ENCODE results near the gene ALK.
A peak's percentile ranks its signal among the peaks of the same experiment; 100 is the strongest.
"Not testable (repeated sequence)": the region's sequence is repeated elsewhere in the genome, so short reads cannot be mapped to it uniquely, and the experiment has no call there.

The ALK gene

GRCh38 chr2:29751390-29751789 lies 170.0 kb downstream of the ALK start:
- no peak for DNase-seq (ENCODE audit: extremely low read depth, low read depth)

GRCh38 chr2:29750463-29750862 lies 170.9 kb downstream of the ALK start:
- not testable (repeated sequence) for DNase-seq (ENCODE audit: extremely low read depth, low read depth)

More at GRCh38 chr2:29751390-29751789, 170.0 kb downstream of the ALK start:
- TF ChIP-seq CTCF (IDR thresholded peaks at IDR 0.05; ENCODE audit: low read depth, low read length): no peak

DNA sequence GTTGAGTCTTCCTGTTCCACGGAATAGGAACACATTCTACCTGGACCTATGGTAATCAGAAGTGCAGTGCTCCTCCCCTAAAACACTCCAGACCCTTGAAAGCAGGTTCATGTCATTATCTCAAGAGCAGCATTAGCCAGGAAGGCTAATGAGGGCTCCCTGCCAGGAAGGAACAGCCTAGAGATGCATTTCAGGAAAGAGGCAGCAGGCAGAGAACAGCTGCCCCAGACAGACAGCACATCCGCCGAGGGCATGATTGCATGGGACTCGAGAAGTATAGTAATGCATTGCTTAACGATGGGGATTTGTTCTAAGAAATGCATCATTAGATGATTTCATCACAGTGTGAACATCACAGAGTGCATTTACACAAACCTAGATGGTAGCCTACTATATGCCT lies 171.5 kb downstream of the ALK start:
- DNase-seq (ENCODE audit: extremely low read depth, low read depth): no peak
- no peak for TF ChIP-seq CTCF (IDR thresholded peaks at IDR 0.05; ENCODE audit: low read depth, low read length)

DNA sequence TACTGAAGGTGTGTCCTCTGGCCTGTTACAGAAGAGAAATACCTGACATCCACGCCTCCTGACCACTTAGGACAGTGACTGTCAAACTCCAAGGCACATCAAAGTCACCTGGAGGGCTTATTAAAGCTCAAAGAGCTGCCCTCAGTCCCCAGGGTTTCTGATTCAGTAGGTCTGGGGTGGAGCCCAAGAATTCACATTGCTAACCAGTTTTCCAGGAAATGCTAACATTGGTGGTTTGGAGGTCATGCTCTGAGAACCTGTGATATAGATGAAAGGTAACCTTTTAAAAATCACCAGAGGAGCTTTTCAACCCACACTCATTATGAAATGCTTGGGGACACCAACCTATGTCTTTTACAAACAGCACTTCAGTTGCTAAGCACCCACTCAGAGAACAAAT lies 172.3 kb downstream of the ALK start:
- TF ChIP-seq CTCF (IDR thresholded peaks at IDR 0.05; ENCODE audit: low read depth, low read length): no peak
- no peak for DNase-seq (ENCODE audit: extremely low read depth, low read depth)

DNA sequence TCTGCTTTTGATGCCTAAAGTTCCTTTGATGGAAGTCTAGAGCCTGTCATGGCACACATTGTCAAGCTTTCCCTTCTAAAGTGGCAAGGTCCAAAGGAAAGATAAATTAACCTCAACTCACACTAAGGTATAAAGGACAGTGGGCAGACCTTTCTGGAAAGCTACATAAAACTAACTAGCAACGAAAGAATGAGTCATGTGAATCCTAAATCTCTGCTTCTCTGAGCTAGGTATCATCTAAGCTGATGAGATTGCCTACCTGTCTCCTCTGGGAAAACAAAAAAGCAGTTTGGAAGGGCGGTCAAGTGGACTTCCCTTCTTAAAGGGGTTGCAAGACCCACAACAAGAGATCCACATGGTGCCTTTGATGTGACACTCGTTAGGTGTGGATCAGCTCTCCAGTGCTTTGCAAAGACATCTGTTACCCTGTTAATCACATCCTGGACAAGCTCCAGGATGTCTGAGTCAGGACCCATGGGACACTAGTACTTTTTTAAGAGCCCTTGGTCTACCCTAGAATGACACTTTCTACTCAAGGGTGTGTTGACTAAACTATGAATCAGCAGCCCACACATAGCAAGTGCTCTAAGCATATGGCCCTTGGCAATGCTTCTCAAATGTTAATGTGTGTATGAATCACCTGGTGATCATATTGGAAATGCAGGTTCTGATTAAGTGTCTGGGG lies 173.5 kb downstream of the ALK start:
- no peak for TF ChIP-seq CTCF (IDR thresholded peaks at IDR 0.05; ENCODE audit: low read depth, low read length)
- peak; percentile 40 for DNase-seq (ENCODE audit: extremely low read depth, low read depth)

GRCh38 chr2:29744976-29745375 lies 176.4 kb downstream of the ALK start:
- DNase-seq (ENCODE audit: extremely low read depth, low read depth): no peak
- TF ChIP-seq CTCF (IDR thresholded peaks at IDR 0.05; ENCODE audit: low read depth, low read length): no peak

- no peak for TF ChIP-seq CTCF (IDR thresholded peaks at IDR 0.05; ENCODE audit: low read depth, low read length)
- no peak for DNase-seq (ENCODE audit: extremely low read depth, low read depth)
Measured at GRCh38 chr2:29743516-29743915, 177.9 kb downstream of the ALK start.

DNA sequence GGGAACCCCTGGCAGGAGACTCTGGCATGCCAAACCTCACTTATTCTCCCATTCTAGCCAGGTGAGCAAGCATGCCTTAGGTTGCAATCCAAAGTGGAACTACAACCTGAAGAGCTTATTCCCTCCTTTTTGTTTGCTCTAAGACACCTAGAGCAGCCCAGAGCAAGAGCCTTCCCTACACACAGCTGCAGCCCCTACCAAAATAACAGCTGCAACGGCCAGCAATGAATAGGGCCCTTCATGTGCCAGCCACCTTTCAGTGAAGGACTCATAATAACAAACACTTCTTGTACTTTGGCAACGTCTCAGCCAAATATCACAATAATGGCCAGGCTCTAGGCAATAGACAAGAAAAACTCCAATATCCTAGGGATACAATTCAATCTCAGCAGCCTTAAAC lies 178.7 kb downstream of the ALK start:
- TF ChIP-seq CTCF (IDR thresholded peaks at IDR 0.05; ENCODE audit: low read depth, low read length): no peak
- DNase-seq (ENCODE audit: extremely low read depth, low read depth): no peak

Measured in AG09319 (cell line).